GM18519 (cell line): ENCODE results near the gene VPS33B.

ENCODE experiments used
- ATAC-seq: cut with Tn5 transposase; IDR thresholded peaks from one replicate; pipeline ENCODE4 v1.9.1; 2021; ENCODE audit warnings: mild to moderate bottlenecking, moderate library complexity; ENCODE audit not compliant: unreplicated experiment, low FRiP score

Gene VPS33B

GRCh38 chr15:90986790-90987507 is 35.4 kb downstream of the VPS33B start:
- peak; percentile 70 for ATAC-seq

GRCh38 chr15:90982135-90982534 is 40.3 kb downstream of the VPS33B start:
- ATAC-seq: peak; percentile 31

GRCh38 chr15:90981681-90982080 is 40.7 kb downstream of the VPS33B start:
- ATAC-seq: peak; percentile 79

GRCh38 chr15:90979582-90979981 is 42.8 kb downstream of the VPS33B start:
- no peak for ATAC-seq

- ATAC-seq: no peak
Measured at GRCh38 chr15:90974216-90974615, 48.2 kb downstream of the VPS33B start.

GRCh38 chr15:90972133-90972532 is 50.3 kb downstream of the VPS33B start:
- ATAC-seq: no peak

- ATAC-seq: no peak
Measured at GRCh38 chr15:90970274-90970673, 52.1 kb downstream of the VPS33B start.

GRCh38 chr15:90968434-90968833 is 54.0 kb downstream of the VPS33B start:
- no peak for ATAC-seq

GRCh38 chr15:90967206-90967605 is 55.2 kb downstream of the VPS33B start:
- no peak for ATAC-seq

GRCh38 chr15:90966262-90966661 is 56.1 kb downstream of the VPS33B start:
- ATAC-seq: no peak

GRCh38 chr15:90962021-90962420 is 60.4 kb downstream of the VPS33B start:
- ATAC-seq: no peak

GRCh38 chr15:90960298-90961091 is 61.9 kb downstream of the VPS33B start:
- no peak for ATAC-seq

GRCh38 chr15:90959894-90960293 is 62.5 kb downstream of the VPS33B start:
- no peak for ATAC-seq

- no peak for ATAC-seq
Measured at GRCh38 chr15:90959028-90959595, 63.3 kb downstream of the VPS33B start.

- no peak for ATAC-seq
Measured at GRCh38 chr15:90957791-90958190, 64.6 kb downstream of the VPS33B start.

GRCh38 chr15:90957031-90957790 is 65.2 kb downstream of the VPS33B start:
- ATAC-seq: no peak

- ATAC-seq: no peak
Measured at GRCh38 chr15:90956274-90957030, 65.9 kb downstream of the VPS33B start.

GRCh38 chr15:90955624-90956273 is 66.6 kb downstream of the VPS33B start:
- ATAC-seq: no peak
